Keratinocyte (primary cell): ENCODE results near the gene MAP3K4. TPM values are rescaled to one million over a fixed set of nuclear protein-coding genes. Genes with fewer than 3 reads are reported as not detected.

Experiments
- DNase-seq: peaks from one replicate; pipeline ENCODE4 v3.0.0-alpha.2; 2011; ENCODE audit warnings: low read depth, missing footprints, low spot score
- FAIRE-seq: peaks from 2 replicates; lab custom pipeline; 2011; peaks lifted over from hg19 to GRCh38; lab: Jason Lieb, UNC
- H2AFZ ChIP-seq: 2 replicates; pipeline ENCODE4 v1.6.0; 2012; ENCODE audit warnings: low read length, control low read depth, inconsistent platforms; ENCODE audit not compliant: control insufficient read depth
- H3K27ac ChIP-seq: 2 replicates; pipeline ENCODE4 v1.5.1; 2011; ENCODE audit warnings: low read length; ENCODE audit not compliant: control insufficient read depth, insufficient read depth
- H3K27me3 ChIP-seq: 3 replicates; pipeline ENCODE4 v1.6.0; 2011; ENCODE audit warnings: low read length; ENCODE audit not compliant: control insufficient read depth, insufficient read depth; ENCODE audit errors: extremely low read depth
- H3K36me3 ChIP-seq, 2 experiments: 2 replicates in 1 of 2; 3 replicates in 1 of 2; pipeline ENCODE4 v1.5.1; 2011; ENCODE audit warnings: low read length in 2 of 2, mild to moderate bottlenecking in 1 of 2; ENCODE audit not compliant: control insufficient read depth in 2 of 2, insufficient read depth in 2 of 2; ENCODE audit errors: extremely low read depth in 1 of 2
- H3K4me1 ChIP-seq: 3 replicates; pipeline ENCODE4 v1.5.1; 2011; ENCODE audit warnings: low read length; ENCODE audit not compliant: control insufficient read depth, insufficient read depth; ENCODE audit errors: extremely low read depth
- H3K4me2 ChIP-seq: 3 replicates; pipeline ENCODE4 v1.6.0; 2011; ENCODE audit warnings: low read depth, low read length; ENCODE audit not compliant: control insufficient read depth, insufficient read depth; ENCODE audit errors: extremely low read depth
- H3K4me3 ChIP-seq, 3 experiments: fragments of 200-600 bp in 1 of 3; sonication (generic) in 1 of 3; 2 replicates in 2 of 3; 3 replicates in 1 of 3; pipeline ENCODE4 v1.5.1; 2011 to 2016; ENCODE audit warnings: low read length in 3 of 3, mild to moderate bottlenecking in 3 of 3, control low read depth in 2 of 3, inconsistent platforms in 1 of 3, low read depth in 1 of 3, mixed read lengths in 1 of 3, mixed run types in 1 of 3, moderate library complexity in 1 of 3; ENCODE audit not compliant: control insufficient read depth in 2 of 3, insufficient read depth in 2 of 3; ENCODE audit errors: extremely low read depth in 1 of 3
- H3K79me2 ChIP-seq: 2 replicates; pipeline ENCODE4 v1.6.0; 2012; ENCODE audit warnings: low read length; ENCODE audit not compliant: control insufficient read depth, insufficient read depth
- H3K9ac ChIP-seq: 3 replicates; pipeline ENCODE4 v1.6.0; 2011; ENCODE audit warnings: low read length; ENCODE audit not compliant: control insufficient read depth, insufficient read depth; ENCODE audit errors: extremely low read depth
- H3K9me1 ChIP-seq: 3 replicates; pipeline ENCODE4 v1.6.0; 2011; ENCODE audit warnings: low read length; ENCODE audit not compliant: control insufficient read depth, insufficient read depth; ENCODE audit errors: extremely low read depth
- H3K9me3 ChIP-seq: 2 replicates; pipeline ENCODE4 v1.5.1; 2012; ENCODE audit warnings: low read depth, low read length; ENCODE audit not compliant: control insufficient read depth
- H4K20me1 ChIP-seq: 3 replicates; pipeline ENCODE4 v1.6.0; 2011; ENCODE audit warnings: low read length; ENCODE audit not compliant: control insufficient read depth, insufficient read depth; ENCODE audit errors: extremely low read depth
- CTCF ChIP-seq, 3 experiments: IDR thresholded peaks in 1 of 3; conservative IDR thresholded peaks in 1 of 3; optimal IDR thresholded peaks in 1 of 3; 2 replicates in 2 of 3; 3 replicates in 1 of 3; pipeline versions ENCODE3 to v1.5.1; 2011; ENCODE audit warnings: low read length in 3 of 3, mild to moderate bottlenecking in 3 of 3, moderate library complexity in 2 of 3, control low read depth in 1 of 3, inconsistent platforms in 1 of 3; ENCODE audit not compliant: insufficient read depth in 2 of 3; ENCODE audit errors: extremely low read depth in 1 of 3
- EZH2 ChIP-seq: IDR thresholded peaks from one replicate; pipeline ENCODE4 v1.6.1; 2012; ENCODE audit warnings: inconsistent platforms, mild to moderate bottlenecking, low read length, moderate library complexity
- dilution Hi-C: fragments of 300-500 bp; cut with MboI; formaldehyde crosslinking; loops from one replicate; pipeline ENCODE4 v1.7.0; 2020; ENCODE audit warnings: low sequenced_read_pairs; ENCODE audit not compliant: extremely low pct_ligation_motif_present
- polyA plus RNA-seq, 5 experiments: library from polyadenylated mRNA; depleted of rRNA in 3 of 5; stranded (reverse) in 3 of 5; stranded (forward) in 1 of 5; unstranded in 1 of 5; fragments of >200 nt; gene quantifications; 1 replicate in 1 of 5; 2 replicates in 3 of 5; 3 replicates in 1 of 5; pipeline versions ENCODE4 v1.2.1 to v1.2.3, GENCODE V29; 2011 to 2012; ENCODE audit warnings: missing spikeins in 2 of 5, low read depth in 1 of 5, low replicate concordance in 1 of 5

Gene MAP3K4
- polyA plus RNA-seq, 1 donor (not counting 4 experiments of a cell fraction or from before 2014, with no cell fraction given), result 12.8 TPM

- DNase-seq (no peak), FAIRE-seq (no peak)
- Histone ChIP-seq H2AFZ (no peak overlapping the region), H3K9me3 (no peaks in the 10 kb centered on the region), H3K9me1 (no peaks in the 10 kb centered on the region), H3K27me3 (no peaks in the 10 kb centered on the region), H4K20me1 (no peaks in the 10 kb centered on the region), H3K79me2 (no peaks in the 10 kb centered on the region), H3K4me2 (no peak overlapping the region), H3K36me3 (peaks cover 0 to 4% of the 10 kb centered on the region in 2 experiments), H3K9ac (no peak overlapping the region), H3K4me1 (peaks cover 11% of the 10 kb centered on the region), H3K4me3 (no peak overlapping the region), H3K27ac (no peak overlapping the region)
- dilution Hi-C loops, result no loop called here
- TF ChIP-seq CTCF (optimal IDR thresholded peaks at IDR 0.05 in 1 of 3, IDR thresholded peaks at IDR 0.05 in 1 of 3, conservative IDR thresholded peaks at IDR 0.05 in 1 of 3; ENCODE audit: extremely low read depth in 1 of 3, insufficient read depth in 2 of 3, low read length in 3 of 3) (no peak), EZH2 (no peak)
These were observed 61.5 kb downstream of the MAP3K4 start for GRCh38 chr6:161053103-161053502.

GRCh38 chr6:161054876-161055275 lies 63.3 kb downstream of the MAP3K4 start:
- Histone ChIP-seq H3K79me2 (peaks cover 2% of the 10 kb centered on the region), H3K4me1 (peaks cover 14% of the 10 kb centered on the region), H3K27ac (no peak overlapping the region), H2AFZ (no peak overlapping the region), H3K27me3 (no peaks in the 10 kb centered on the region), H4K20me1 (no peaks in the 10 kb centered on the region), H3K4me3 (no peak overlapping the region), H3K9me1 (no peaks in the 10 kb centered on the region), H3K36me3 (no peaks in the 10 kb centered on the region), H3K9ac (no peak overlapping the region), H3K4me2 (no peak overlapping the region), H3K9me3 (no peaks in the 10 kb centered on the region)
- no peak for DNase-seq
- dilution Hi-C loops, result no loop called here
- FAIRE-seq, result no peak
- TF ChIP-seq EZH2 (no peak), CTCF (optimal IDR thresholded peaks at IDR 0.05 in 1 of 3, IDR thresholded peaks at IDR 0.05 in 1 of 3, conservative IDR thresholded peaks at IDR 0.05 in 1 of 3; ENCODE audit: extremely low read depth in 1 of 3, insufficient read depth in 2 of 3, low read length in 3 of 3) (no peak)
